ENCODE results near the gene SLC39A11. TPM values are rescaled to one million over a fixed set of nuclear protein-coding genes. Genes with fewer than 3 reads are reported as not detected.

SLC39A11 gene
- total RNA-seq, 1 donor from 2014 or later: 5.5 TPM

- Histone ChIP-seq H3F3A (ENCODE audit: low read depth) (no peaks in the 10 kb centered on the region), H3K27ac (no peak overlapping the region), H2AFZ (replicated peaks) (no peak overlapping the region), H3K36me3 (no peaks in the 10 kb centered on the region), H3K9ac (no peak overlapping the region), H3K4me1 (no peaks in the 10 kb centered on the region), H4K20me1 (ENCODE audit: low read depth) (no peaks in the 10 kb centered on the region), H3K79me2 (ENCODE audit: low read depth) (no peaks in the 10 kb centered on the region), H3K9me3 (ENCODE audit: low read depth) (no peaks in the 10 kb centered on the region), H3K4me3 (no peak overlapping the region), H3K4me2 (no peak overlapping the region), H3K27me3 (no peaks in the 10 kb centered on the region)
- Mint-ChIP-seq H3K27ac (no peak overlapping the region), H3K4me3 (no peak overlapping the region), H3K27me3 (ENCODE audit: insufficient read depth, low read depth) (no peaks in the 10 kb centered on the region), H3K4me1 (peaks cover 13% of the 10 kb centered on the region), H3K36me3 (no peaks in the 10 kb centered on the region), H3K9me3 (no peaks in the 10 kb centered on the region)
- TF ChIP-seq EZH2phosphoT487 (IDR thresholded peaks at IDR 0.05) (no peak), EZH2 (IDR thresholded peaks at IDR 0.05) (no peak), CTCF (IDR thresholded peaks at IDR 0.05) (no peak)
- DNase-seq (ENCODE audit: low spot score): no peak
Measured at GRCh38 chr17:72660274-72661115, 432.0 kb downstream of the SLC39A11 start.

- Histone ChIP-seq H4K20me1 (ENCODE audit: low read depth) (no peaks in the 10 kb centered on the region), H3K79me2 (ENCODE audit: low read depth) (no peaks in the 10 kb centered on the region), H3K27ac (no peak overlapping the region), H3K9ac (no peak overlapping the region), H3F3A (ENCODE audit: low read depth) (no peaks in the 10 kb centered on the region), H3K27me3 (no peaks in the 10 kb centered on the region), H3K9me3 (ENCODE audit: low read depth) (no peaks in the 10 kb centered on the region), H2AFZ (replicated peaks) (no peak overlapping the region), H3K36me3 (no peaks in the 10 kb centered on the region), H3K4me1 (no peaks in the 10 kb centered on the region), H3K4me2 (no peak overlapping the region), H3K4me3 (no peak overlapping the region)
- H3K27ac Mint-ChIP-seq: no peak overlapping the region
- H3K27me3 Mint-ChIP-seq (ENCODE audit: insufficient read depth, low read depth): no peaks in the 10 kb centered on the region
- DNase-seq (ENCODE audit: low spot score): no peak
- H3K4me3 Mint-ChIP-seq: no peak overlapping the region
- peaks cover 14% of the 10 kb centered on the region for H3K4me1 Mint-ChIP-seq
- H3K36me3 Mint-ChIP-seq: no peaks in the 10 kb centered on the region
- TF ChIP-seq EZH2phosphoT487 (IDR thresholded peaks at IDR 0.05) (no peak), EZH2 (IDR thresholded peaks at IDR 0.05) (no peak), CTCF (IDR thresholded peaks at IDR 0.05) (no peak)
- H3K9me3 Mint-ChIP-seq: no peaks in the 10 kb centered on the region
Measured at GRCh38 chr17:72659811-72660210, 432.7 kb downstream of the SLC39A11 start.

GRCh38 chr17:72658675-72659074 lies 433.8 kb downstream of the SLC39A11 start:
- no peak overlapping the region for H3K27ac ChIP-seq
- no peaks in the 10 kb centered on the region for H3K4me1 ChIP-seq
- DNase-seq (ENCODE audit: low spot score): no peak
- TF ChIP-seq CTCF (IDR thresholded peaks at IDR 0.05) (no peak), EZH2phosphoT487 (IDR thresholded peaks at IDR 0.05) (no peak), EZH2 (IDR thresholded peaks at IDR 0.05) (no peak)
- Mint-ChIP-seq H3K27me3 (ENCODE audit: insufficient read depth, low read depth) (peaks cover under 1% of the 10 kb centered on the region), H3K4me3 (no peak overlapping the region), H3K36me3 (no peaks in the 10 kb centered on the region), H3K27ac (no peak overlapping the region), H3K4me1 (peaks cover 14% of the 10 kb centered on the region), H3K9me3 (no peaks in the 10 kb centered on the region)
- no peak overlapping the region for H2AFZ ChIP-seq (replicated peaks)
- no peak overlapping the region for H3K4me3 ChIP-seq
- no peak overlapping the region for H3K4me2 ChIP-seq
- H3K79me2 ChIP-seq (ENCODE audit: low read depth): no peaks in the 10 kb centered on the region
- no peaks in the 10 kb centered on the region for H4K20me1 ChIP-seq (ENCODE audit: low read depth)
- no peaks in the 10 kb centered on the region for H3F3A ChIP-seq (ENCODE audit: low read depth)
- H3K9me3 ChIP-seq (ENCODE audit: low read depth): no peaks in the 10 kb centered on the region
- no peaks in the 10 kb centered on the region for H3K27me3 ChIP-seq
- no peaks in the 10 kb centered on the region for H3K36me3 ChIP-seq
- H3K9ac ChIP-seq: no peak overlapping the region
